HepG2 (cell line): Measurements from ENCODE around the gene GPR89B. TPM values are rescaled to one million over a fixed set of nuclear protein-coding genes. Genes with fewer than 3 reads are reported as not detected.
"Not testable (repeated sequence)": the region's sequence is repeated elsewhere in the genome, so short reads cannot be mapped to it uniquely, and the experiment has no call there.

Experiments used
- ATAC-seq: fragments of 200-7000 bp; cut with Tn5 transposase; 3 replicates; pipeline ENCODE4 v1.9.1; 2020; ENCODE audit warnings: mild to moderate bottlenecking, moderate library complexity
- BruUV-seq: library from RNA; stranded (reverse); fragments of 400-500 nt; replicated peaks from 2 replicates; lab custom pipeline; 2021; lab: Mats Ljungman, UMichigan
- CTCF ChIA-PET: fragments of 300-600 bp; formaldehyde crosslinking; extraction: SDS; loops from one replicate; lab custom pipeline; 2021; ENCODE audit warnings: low total read pairs, inconsistent platforms, low intra/inter-chr PET ratio; lab: Yijun Ruan, JAX
- POLR2A ChIA-PET: fragments of 350-600 bp; sonication (Branson Sonifier 250); formaldehyde crosslinking; loops from one replicate; lab custom pipeline; 2020; ENCODE audit warnings: antibody characterized with exemption, inconsistent platforms; lab: Yijun Ruan, JAX
- DNase-seq: peaks from one replicate; pipeline ENCODE4 v3.0.0-alpha.2; 2015; ENCODE audit warnings: low spot score
- FAIRE-seq: peaks from 3 replicates; lab custom pipeline; 2011; peaks lifted over from hg19 to GRCh38; lab: Jason Lieb, UNC
- H2AFZ ChIP-seq: one replicate; pipeline ENCODE4 v1.6.1; 2011; ENCODE audit warnings: low read length, inconsistent platforms
- H3K27ac ChIP-seq: fragments of 300-600 bp; 3 replicates; pipeline ENCODE4 v1.8.0; 2011; ENCODE audit warnings: mixed run types, mild to moderate bottlenecking, mixed read lengths, low read length, inconsistent platforms; ENCODE audit not compliant: insufficient read depth; ENCODE audit errors: extremely low read length
- H3K27me3 ChIP-seq, 2 experiments: fragments of 200-600 bp in 1 of 2; 2 replicates in 1 of 2; 3 replicates in 1 of 2; pipeline versions ENCODE4 v1.6.0 to v1.8.0; 2011; ENCODE audit warnings: low read length in 2 of 2, mild to moderate bottlenecking in 2 of 2, moderate library complexity in 2 of 2, inconsistent platforms in 1 of 2; ENCODE audit not compliant: insufficient read depth in 2 of 2, control insufficient read depth in 1 of 2
- H3K36me3 ChIP-seq, 2 experiments: fragments of 200-600 bp in 1 of 2; replicated peaks in 1 of 2; 2 replicates in 1 of 2; 3 replicates in 1 of 2; pipeline versions ENCODE4 v1.5.1 to v1.8.0; 2011; ENCODE audit warnings: low read length in 2 of 2, inconsistent platforms in 1 of 2; ENCODE audit not compliant: insufficient read depth in 2 of 2, control insufficient read depth in 1 of 2
- H3K4me1 ChIP-seq: 2 replicates; pipeline ENCODE4 v1.5.1; 2012; ENCODE audit warnings: low read length, inconsistent platforms; ENCODE audit not compliant: insufficient read depth
- H3K4me2 ChIP-seq: 2 replicates; pipeline ENCODE4 v1.6.0; 2011; ENCODE audit warnings: low read depth, low read length, inconsistent platforms
- H3K4me3 ChIP-seq, 3 experiments: fragments of 200-600 bp in 1 of 3; sonication (generic), shearing (Covaris generic) in 1 of 3; replicated peaks in 1 of 3; 2 replicates each; pipeline ENCODE4 v1.5.1; 2011 to 2016; ENCODE audit warnings: low read length in 3 of 3, inconsistent platforms in 2 of 3, low read depth in 2 of 3, mild to moderate bottlenecking in 2 of 3, control low read depth in 1 of 3, mixed read lengths in 1 of 3; ENCODE audit not compliant: insufficient read depth in 1 of 3
- H3K79me2 ChIP-seq: one replicate; pipeline ENCODE4 v1.6.1; 2011; ENCODE audit warnings: low read length, inconsistent platforms; ENCODE audit not compliant: insufficient read depth
- H3K9ac ChIP-seq: 2 replicates; pipeline ENCODE4 v1.6.0; 2011; ENCODE audit warnings: mild to moderate bottlenecking, low read depth, low read length, inconsistent platforms; ENCODE audit not compliant: insufficient read depth
- H3K9me3 ChIP-seq: 2 replicates; pipeline ENCODE4 v1.5.1; 2012; ENCODE audit warnings: mild to moderate bottlenecking, low read length
- H4K20me1 ChIP-seq: 2 replicates; pipeline ENCODE4 v1.6.0; 2011; ENCODE audit warnings: inconsistent platforms, mild to moderate bottlenecking, low read length, moderate library complexity; ENCODE audit not compliant: insufficient read depth
- WGBS: methylation state at CpG from one replicate; pipeline ENCODE4 v1.1.6; 2017; ENCODE audit warnings: low lambda C conversion rate; 5-methylcytosine and 5-hydroxymethylcytosine counted together
- in situ Hi-C: cut with HindIII; loops from 2 replicates; pipeline ENCODE4 v1.10.0; 2017; ENCODE audit warnings: low pct_unique_long_range_greater_than_20kb; ENCODE audit not compliant: extremely low pct_ligation_motif_present
- intact Hi-C: fragments of 100-400 bp; cut with micrococcal nuclease; formaldehyde crosslinking; loops from one replicate; pipeline ENCODE4 v1.10.0; 2022; ENCODE audit not compliant: unreplicated experiment
- polyA plus RNA-seq, 8 experiments: library from polyadenylated mRNA; depleted of rRNA in 3 of 8; stranded (reverse) in 7 of 8; unstranded in 1 of 8; fragments of >200 nt; fragmentation: Illumina TruSeq in 4 of 8; extraction: Trizol in 4 of 8; gene quantifications; 2 replicates each; pipeline versions ENCODE4 v1.2.1 to v1.2.3, GENCODE V29; 2011 to 2016; ENCODE audit warnings: low read depth in 4 of 8, missing spikeins in 1 of 8, mixed read lengths in 1 of 8; ENCODE audit not compliant: insufficient read depth in 1 of 8
- total RNA-seq, 5 experiments: library from RNA; depleted of rRNA; stranded (reverse); fragments of >200 nt; fragmentation: Illumina TruSeq; extraction: Trizol; gene quantifications; 2 replicates each; pipeline ENCODE4 v1.2.3, GENCODE V29; 2016; ENCODE audit warnings: low read depth in 1 of 5

GPR89B gene
- total and polyA plus RNA-seq, 2 of the 13 experiments (the other 11 are each of a cell fraction or from before 2014, with no cell fraction given), result 12.2 to 20.1 TPM

- H3K79me2 ChIP-seq, H3K4me3 ChIP-seq, FAIRE-seq, BruUV-seq, DNase-seq, H3K4me1 ChIP-seq, H3K27ac ChIP-seq, in situ Hi-C loops, POLR2A ChIA-PET, H3K36me3 ChIP-seq, H2AFZ ChIP-seq, intact Hi-C loops, CTCF ChIA-PET, H4K20me1 ChIP-seq, ATAC-seq, H3K9me3 ChIP-seq, H3K4me2 ChIP-seq, H3K9ac ChIP-seq, H3K27me3 ChIP-seq: not testable (repeated sequence)
- 95% methylated on average over 2 of the region's 2 CpGs for WGBS
Measured at GRCh38 chr1:147985374-147985773, 57.2 kb downstream of the GPR89B start.

GRCh38 chr1:147987893-147988292 is 59.7 kb downstream of the GPR89B start:
- H3K4me2 ChIP-seq, H3K4me3 ChIP-seq, H3K4me1 ChIP-seq, BruUV-seq, in situ Hi-C loops, H3K27me3 ChIP-seq, H4K20me1 ChIP-seq, H3K79me2 ChIP-seq, H3K9ac ChIP-seq, H3K36me3 ChIP-seq, FAIRE-seq, intact Hi-C loops, H3K9me3 ChIP-seq, ATAC-seq, H3K27ac ChIP-seq, H2AFZ ChIP-seq, CTCF ChIA-PET, DNase-seq, POLR2A ChIA-PET: not testable (repeated sequence)
- 99% methylated on average over 3 of the region's 3 CpGs for WGBS

- H3K27me3 ChIP-seq, in situ Hi-C loops, CTCF ChIA-PET, FAIRE-seq, H4K20me1 ChIP-seq, H3K4me3 ChIP-seq, H2AFZ ChIP-seq, intact Hi-C loops, BruUV-seq, H3K36me3 ChIP-seq, H3K4me2 ChIP-seq, H3K9me3 ChIP-seq, H3K27ac ChIP-seq, POLR2A ChIA-PET, H3K4me1 ChIP-seq, DNase-seq, ATAC-seq, H3K79me2 ChIP-seq, H3K9ac ChIP-seq: not testable (repeated sequence)
- WGBS, result 93% methylated on average over 4 of the region's 4 CpGs
Measured at GRCh38 chr1:147992916-147993315, 64.7 kb downstream of the GPR89B start.

GRCh38 chr1:147993400-147993799 is 65.2 kb downstream of the GPR89B start:
- H3K4me1 ChIP-seq, H2AFZ ChIP-seq, intact Hi-C loops, H3K79me2 ChIP-seq, DNase-seq, H3K9ac ChIP-seq, H4K20me1 ChIP-seq, H3K4me2 ChIP-seq, FAIRE-seq, H3K36me3 ChIP-seq, ATAC-seq, H3K4me3 ChIP-seq, H3K27ac ChIP-seq, CTCF ChIA-PET, H3K27me3 ChIP-seq, H3K9me3 ChIP-seq, POLR2A ChIA-PET, BruUV-seq, in situ Hi-C loops: not testable (repeated sequence)
- whole genome bisulfite sequencing, result 98% methylated on average over 4 of the region's 4 CpGs
